Measurements from ENCODE around the gene TEX38. TPM values are rescaled to one million over a fixed set of nuclear protein-coding genes. Genes with fewer than 3 reads are reported as not detected.
"Not testable (repeated sequence)": the region's sequence is repeated elsewhere in the genome, so short reads cannot be mapped to it uniquely, and the experiment has no call there.

Gene TEX38
- total RNA-seq, 1 experiment from 2014 or later: not detected

DNA sequence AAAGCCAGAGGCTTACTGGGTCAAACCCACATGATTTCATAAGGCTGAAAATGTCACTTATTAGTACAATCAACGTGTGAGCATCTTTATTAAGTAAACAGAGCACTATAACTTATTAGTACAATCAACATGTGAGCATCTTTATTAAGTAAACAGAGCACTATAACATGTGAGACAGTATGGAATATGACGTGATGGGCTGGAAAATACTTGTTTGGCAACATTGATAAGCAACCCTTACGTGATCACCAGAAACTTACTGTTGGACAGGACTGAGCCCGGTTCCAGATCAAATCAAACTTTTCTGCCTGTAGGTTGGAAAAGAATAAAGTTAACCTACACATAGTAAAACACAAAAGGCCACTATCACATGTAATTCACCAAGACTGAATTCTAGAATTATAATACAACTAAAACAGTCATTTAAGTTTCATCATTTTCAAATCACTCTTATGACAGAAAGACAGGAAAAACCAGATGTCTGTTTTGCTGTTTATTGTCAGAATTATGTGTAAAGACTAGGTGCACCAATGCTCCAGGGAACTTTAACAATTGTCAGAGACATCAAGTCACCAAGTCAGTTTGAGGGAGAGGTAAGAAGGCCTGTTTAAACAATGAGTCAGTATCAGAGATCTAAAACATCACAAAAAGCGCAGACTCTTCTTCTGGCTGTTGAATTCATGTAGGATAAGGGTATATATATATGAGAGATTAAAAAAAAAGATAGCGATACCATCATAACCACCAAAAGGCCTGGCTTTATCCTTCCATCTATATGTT is 19.1 kb upstream of the TEX38 start:
- BruUV-seq (replicated peaks): no TSS peak
- Histone ChIP-seq H3K4me2 (ENCODE audit: low read length) (peak overlapping the region; percentile 24; the same call in 1 of the 2 replicates), H3K27ac (ENCODE audit: low read length) (no peak overlapping the region), H3F3A (ENCODE audit: low read length, unreplicated experiment) (peaks cover 4% of the 10 kb centered on the region), H3K79me2 (ENCODE audit: low read length) (no peaks in the 10 kb centered on the region), H4K20me1 (ENCODE audit: low read length) (no peaks in the 10 kb centered on the region), H3K36me3 (ENCODE audit: low read depth, low read length) (peaks cover 53% of the 10 kb centered on the region), H2AFZ (ENCODE audit: low read length) (no peak overlapping the region), H3K4me3 (ENCODE audit: low read length) (no peak overlapping the region), H3K9me2 (replicated peaks; ENCODE audit: low read length) (no peaks in the 10 kb centered on the region), H3K9me3 (ENCODE audit: low read length) (peaks cover 10% of the 10 kb centered on the region), H3K27me3 (ENCODE audit: low read length) (no peaks in the 10 kb centered on the region), H3K9ac (ENCODE audit: low read length) (no peak overlapping the region), H3K4me1 (ENCODE audit: insufficient read depth, low read length) (peaks cover 12% of the 10 kb centered on the region)
- CTCF ChIA-PET: no interaction called here
- DNase-seq (peak; percentile 50), ATAC-seq (peak; percentile 78)
- POLR2A ChIA-PET (ENCODE audit: unreplicated experiment): interaction anchor here (0.8 kb wide), 1 partner anchor 30 kb away, joined by 5 read pairs; no protein-coding TSS in a partner anchor
- TF ChIP-seq EZH2phosphoT487 (IDR thresholded peaks at IDR 0.05; ENCODE audit: borderline replicate concordance, low read length) (no peak), EZH2 (IDR thresholded peaks at IDR 0.05; ENCODE audit: low read length, unreplicated experiment) (no peak), CTCF (conservative IDR thresholded peaks at IDR 0.05; ENCODE audit: low read depth, low read length) (no peak)
- intact Hi-C loops (cut with micrococcal nuclease): no loop called here

GRCh38 chr1:46653405-46653958 is 18.2 kb upstream of the TEX38 start:
- Histone ChIP-seq H3K27me3 (ENCODE audit: low read length) (no peaks in the 10 kb centered on the region), H3K9me2 (replicated peaks; ENCODE audit: low read length) (no peaks in the 10 kb centered on the region), H3K27ac (ENCODE audit: low read length) (no peak overlapping the region), H3K4me3 (ENCODE audit: low read length) (no peak overlapping the region), H2AFZ (ENCODE audit: low read length) (no peak overlapping the region), H4K20me1 (ENCODE audit: low read length) (no peaks in the 10 kb centered on the region), H3K9ac (ENCODE audit: low read length) (no peak overlapping the region), H3K4me1 (ENCODE audit: insufficient read depth, low read length) (peaks cover 12% of the 10 kb centered on the region), H3K9me3 (ENCODE audit: low read length) (peaks cover 10% of the 10 kb centered on the region), H3F3A (ENCODE audit: low read length, unreplicated experiment) (peaks cover 4% of the 10 kb centered on the region), H3K36me3 (ENCODE audit: low read depth, low read length) (peaks cover 56% of the 10 kb centered on the region), H3K79me2 (ENCODE audit: low read length) (no peaks in the 10 kb centered on the region), H3K4me2 (ENCODE audit: low read length) (peak overlapping the region; percentile 24; the same call in 1 of the 2 replicates)
- DNase-seq: no peak
- ChIA-PET POLR2A (ENCODE audit: unreplicated experiment) (interaction anchor here (0.8 kb wide), 1 partner anchor 29 kb away, joined by 5 read pairs; no protein-coding TSS in a partner anchor), CTCF (interaction anchor here (0.7 kb wide), 1 partner anchor 16 kb away, joined by 3 read pairs; no protein-coding TSS in a partner anchor)
- intact Hi-C loops (cut with micrococcal nuclease): no loop called here
- BruUV-seq (replicated peaks): no TSS peak
- peak; percentile 48 for ATAC-seq
- TF ChIP-seq CTCF (conservative IDR thresholded peaks at IDR 0.05; ENCODE audit: low read depth, low read length): no peak
- TF ChIP-seq EZH2phosphoT487 (IDR thresholded peaks at IDR 0.05; ENCODE audit: borderline replicate concordance, low read length): no peak
- no peak for TF ChIP-seq EZH2 (IDR thresholded peaks at IDR 0.05; ENCODE audit: low read length, unreplicated experiment)

DNA sequence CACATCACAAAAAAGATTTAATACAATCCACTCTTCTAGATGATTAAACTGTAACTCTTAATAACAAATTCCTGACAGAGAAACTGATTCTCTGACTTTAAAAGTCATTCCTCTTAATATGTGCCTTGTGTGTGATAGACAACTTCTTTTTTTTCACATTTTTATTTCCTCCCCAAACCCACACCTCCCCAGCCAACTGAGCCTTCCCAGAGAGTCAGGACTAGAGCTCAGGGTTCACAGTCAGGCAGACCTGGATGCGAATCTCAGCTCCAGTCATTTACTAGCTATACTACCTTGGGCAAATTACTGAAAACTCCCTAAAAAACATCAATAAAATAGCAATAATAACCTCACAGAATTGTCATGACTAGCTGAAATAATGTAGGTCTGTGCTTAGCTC is 17.6 kb upstream of the TEX38 start:
- Histone ChIP-seq H2AFZ (ENCODE audit: low read length) (no peak overlapping the region), H3F3A (ENCODE audit: low read length, unreplicated experiment) (peaks cover 4% of the 10 kb centered on the region), H3K9me2 (replicated peaks; ENCODE audit: low read length) (no peaks in the 10 kb centered on the region), H3K27ac (ENCODE audit: low read length) (no peak overlapping the region), H3K27me3 (ENCODE audit: low read length) (no peaks in the 10 kb centered on the region), H3K4me1 (ENCODE audit: insufficient read depth, low read length) (peaks cover 12% of the 10 kb centered on the region), H3K9ac (ENCODE audit: low read length) (no peak overlapping the region), H4K20me1 (ENCODE audit: low read length) (no peaks in the 10 kb centered on the region), H3K9me3 (ENCODE audit: low read length) (peaks cover 10% of the 10 kb centered on the region), H3K4me2 (ENCODE audit: low read length) (no peak overlapping the region), H3K36me3 (ENCODE audit: low read depth, low read length) (peaks cover 55% of the 10 kb centered on the region), H3K4me3 (ENCODE audit: low read length) (no peak overlapping the region), H3K79me2 (ENCODE audit: low read length) (no peaks in the 10 kb centered on the region)
- ATAC-seq (no peak), DNase-seq (no peak)
- ChIA-PET CTCF (no interaction called here), POLR2A (ENCODE audit: unreplicated experiment) (no interaction called here)
- no peak for TF ChIP-seq EZH2phosphoT487 (IDR thresholded peaks at IDR 0.05; ENCODE audit: borderline replicate concordance, low read length)
- no peak for TF ChIP-seq CTCF (conservative IDR thresholded peaks at IDR 0.05; ENCODE audit: low read depth, low read length)
- no peak for TF ChIP-seq EZH2 (IDR thresholded peaks at IDR 0.05; ENCODE audit: low read length, unreplicated experiment)
- intact Hi-C loops (cut with micrococcal nuclease): no loop called here
- no TSS peak for BruUV-seq (replicated peaks)

- H3F3A ChIP-seq (ENCODE audit: low read length, unreplicated experiment); H3K9me2 ChIP-seq (replicated peaks; ENCODE audit: low read length); H3K9me3 ChIP-seq (ENCODE audit: low read length); H3K4me2 ChIP-seq (ENCODE audit: low read length); BruUV-seq (replicated peaks); intact Hi-C loops (cut with micrococcal nuclease); DNase-seq; H3K27ac ChIP-seq (ENCODE audit: low read length); POLR2A ChIA-PET (ENCODE audit: unreplicated experiment); ATAC-seq; H2AFZ ChIP-seq (ENCODE audit: low read length); H3K27me3 ChIP-seq (ENCODE audit: low read length); H3K4me3 ChIP-seq (ENCODE audit: low read length); H3K79me2 ChIP-seq (ENCODE audit: low read length); H3K9ac ChIP-seq (ENCODE audit: low read length); CTCF ChIA-PET; H4K20me1 ChIP-seq (ENCODE audit: low read length): not testable (repeated sequence)
- H3K4me1 ChIP-seq (ENCODE audit: insufficient read depth, low read length): peaks cover 12% of the 10 kb centered on the region
- peaks cover 48% of the 10 kb centered on the region for H3K36me3 ChIP-seq (ENCODE audit: low read depth, low read length)
Observed at GRCh38 chr1:46654698-46655097, 17.0 kb upstream of the TEX38 start.
